ENCODE data around the gene KIAA1958.
A peak's percentile ranks its signal among the peaks of the same experiment; 100 is the strongest.
"Not testable (repeated sequence)": the region's sequence is repeated elsewhere in the genome, so short reads cannot be mapped to it uniquely, and the experiment has no call there.

The KIAA1958 gene

DNA sequence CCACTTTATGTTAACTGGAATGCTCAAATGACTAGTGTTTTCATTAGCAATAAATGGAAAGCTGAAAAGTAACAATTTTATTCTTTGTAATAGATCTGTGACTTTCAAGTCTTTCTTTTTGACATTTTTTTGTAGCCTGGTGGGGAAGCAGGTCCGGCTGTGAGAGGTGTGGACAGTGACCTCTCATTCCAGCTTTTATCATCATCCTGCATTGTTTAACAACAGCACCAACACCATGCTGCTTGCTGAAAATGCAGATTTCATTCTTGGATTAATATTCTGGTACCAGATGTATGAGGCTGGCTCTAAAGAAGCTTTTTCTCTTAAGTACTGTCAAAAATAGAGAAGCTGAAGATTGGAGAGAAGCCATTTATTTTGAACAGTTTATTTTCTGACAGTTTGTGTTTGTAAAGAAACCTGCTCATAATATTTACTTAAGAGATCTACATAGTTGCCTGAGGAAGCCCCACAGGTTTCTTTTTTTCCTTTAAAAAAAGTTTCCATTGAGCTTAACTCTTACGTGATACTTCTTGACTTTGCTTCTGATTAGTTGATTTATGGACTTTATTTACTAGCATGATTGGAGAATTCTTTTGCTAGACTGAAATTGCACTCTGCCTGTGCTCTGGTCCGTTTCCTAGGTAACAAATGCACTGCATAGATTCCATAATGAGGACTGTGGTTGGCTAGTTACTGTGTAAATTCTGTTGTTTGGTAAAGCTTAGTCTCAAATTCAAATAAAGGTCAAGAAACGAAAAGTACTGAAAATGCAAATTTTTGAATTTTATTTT, 3.4 kb downstream of the KIAA1958 start:
- DNase-seq (ENCODE audit: low spot score): peak; percentile 55

DNA sequence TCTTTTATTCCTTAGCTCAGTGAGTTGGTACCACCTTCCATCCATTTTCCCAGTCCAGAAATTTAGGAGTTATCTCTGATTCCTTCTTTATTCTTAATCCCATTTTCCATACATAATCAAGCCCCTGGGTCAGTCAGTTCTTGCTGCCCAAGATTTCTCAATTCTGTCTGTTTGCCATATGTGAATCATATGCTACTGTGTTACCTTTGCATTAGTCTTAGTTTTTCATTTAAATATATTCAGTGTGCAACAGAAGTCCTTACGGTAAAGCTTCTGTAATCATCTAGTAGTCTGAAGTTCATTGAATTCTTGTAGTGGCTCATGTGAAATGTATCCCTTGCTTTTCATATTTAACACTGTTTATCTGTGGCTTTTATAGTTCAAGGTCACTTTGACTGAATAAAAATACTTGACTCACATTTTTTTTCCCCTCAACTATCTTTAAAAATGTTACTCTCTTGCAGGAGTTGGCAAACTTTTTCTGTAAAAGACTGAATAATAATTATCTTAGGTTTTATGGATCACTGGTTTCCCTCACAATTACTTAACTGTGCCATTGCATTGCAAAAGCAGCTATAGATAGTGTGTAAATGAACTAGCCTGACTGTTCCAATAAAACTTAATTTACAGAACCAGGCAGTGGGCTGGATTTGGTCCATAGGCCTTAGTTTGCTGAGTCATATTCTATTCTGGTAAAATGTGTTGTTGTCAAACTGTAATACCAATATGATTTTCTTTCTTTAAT, 6.9 kb downstream of the KIAA1958 start:
- no peak for DNase-seq (ENCODE audit: low spot score)

DNA sequence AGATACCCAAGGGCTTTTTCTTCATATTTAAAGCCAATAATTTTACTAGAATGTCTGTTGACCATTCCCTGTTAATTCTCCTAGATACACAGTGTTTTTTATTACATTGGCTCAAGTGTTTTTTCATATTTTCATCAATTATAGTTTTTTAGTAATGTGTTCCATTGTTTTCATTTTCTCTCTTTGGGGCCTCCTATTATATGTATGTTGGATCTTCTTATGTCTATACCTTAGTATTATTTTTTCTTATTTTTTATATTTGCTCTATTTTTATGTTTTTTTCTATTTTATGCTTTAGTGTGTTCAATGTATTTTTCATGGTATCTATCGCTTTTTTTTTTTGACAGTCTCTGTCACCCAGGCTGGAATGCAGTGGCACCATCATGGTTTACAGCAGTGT, 7.5 kb downstream of the KIAA1958 start:
- DNase-seq (ENCODE audit: low spot score): no peak

DNA sequence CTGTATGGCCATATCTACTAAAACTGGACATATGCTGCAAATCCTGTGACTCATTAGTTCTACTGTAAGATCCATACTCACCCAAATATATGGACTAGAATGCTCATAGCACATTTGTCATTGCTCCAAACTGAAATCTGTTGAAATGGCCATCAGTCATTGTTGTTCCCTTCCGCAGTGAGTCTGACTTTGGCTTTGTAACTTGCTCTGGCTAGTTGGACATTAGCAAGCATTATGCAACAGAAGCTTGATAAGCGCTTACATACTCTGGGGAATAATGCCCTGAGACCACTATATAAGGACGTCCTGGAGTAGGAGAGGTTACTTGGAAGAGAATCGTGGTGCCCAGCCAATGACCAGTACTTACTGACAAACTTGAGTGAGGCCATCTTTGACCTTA, 9.0 kb downstream of the KIAA1958 start:
- no peak for DNase-seq (ENCODE audit: low spot score)

DNA sequence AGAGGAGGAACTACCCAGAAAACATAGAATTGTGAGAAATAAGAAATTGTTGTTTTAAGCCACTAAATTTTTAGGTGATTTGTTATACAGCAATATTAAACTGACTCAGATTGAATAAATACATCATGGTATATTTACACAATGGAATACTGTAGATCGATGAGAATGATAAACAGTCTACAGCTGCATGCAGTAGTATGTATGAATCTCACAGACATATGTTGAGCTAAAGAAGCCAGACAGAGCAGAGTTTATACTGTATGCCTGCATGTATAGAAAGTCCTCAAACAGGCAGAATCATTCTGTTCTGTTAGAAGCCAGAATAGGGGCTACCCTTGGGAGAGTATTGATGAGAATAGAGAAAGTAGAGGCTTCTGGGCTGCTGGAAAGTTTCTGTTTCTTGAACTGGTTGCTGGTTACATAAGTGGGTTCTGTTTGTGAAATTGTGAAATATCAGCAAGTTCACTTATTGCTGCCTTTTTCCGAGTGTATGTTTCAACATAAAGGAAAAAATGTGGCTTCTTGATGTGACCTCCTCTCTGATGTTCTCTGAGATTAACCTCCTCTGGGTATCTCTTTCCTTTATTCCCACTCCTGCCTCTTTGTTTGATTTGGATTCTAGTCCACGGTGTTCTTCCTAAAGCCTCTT, 9.6 kb downstream of the KIAA1958 start:
- DNase-seq (ENCODE audit: low spot score): no peak

DNA sequence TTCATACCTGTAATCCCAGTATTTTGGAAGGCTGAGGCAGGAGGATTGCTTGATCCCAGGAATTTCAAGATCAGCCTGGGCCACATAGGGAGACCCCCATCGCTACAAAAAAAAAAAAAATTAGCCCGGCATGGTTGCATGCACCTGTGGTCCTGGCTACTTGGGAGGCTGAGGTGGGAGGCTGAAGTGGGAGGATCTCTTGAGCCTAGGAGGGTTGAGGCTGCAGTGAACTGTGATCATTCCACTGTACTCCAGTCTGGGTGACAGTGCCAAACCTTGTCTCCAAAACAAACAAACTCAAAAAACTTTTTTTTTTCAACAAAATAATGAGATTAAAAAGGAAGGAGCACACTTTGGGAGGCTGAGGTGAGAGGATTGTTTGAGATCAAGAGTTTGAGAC, 14.2 kb downstream of the KIAA1958 start:
- no peak for DNase-seq (ENCODE audit: low spot score)

DNA sequence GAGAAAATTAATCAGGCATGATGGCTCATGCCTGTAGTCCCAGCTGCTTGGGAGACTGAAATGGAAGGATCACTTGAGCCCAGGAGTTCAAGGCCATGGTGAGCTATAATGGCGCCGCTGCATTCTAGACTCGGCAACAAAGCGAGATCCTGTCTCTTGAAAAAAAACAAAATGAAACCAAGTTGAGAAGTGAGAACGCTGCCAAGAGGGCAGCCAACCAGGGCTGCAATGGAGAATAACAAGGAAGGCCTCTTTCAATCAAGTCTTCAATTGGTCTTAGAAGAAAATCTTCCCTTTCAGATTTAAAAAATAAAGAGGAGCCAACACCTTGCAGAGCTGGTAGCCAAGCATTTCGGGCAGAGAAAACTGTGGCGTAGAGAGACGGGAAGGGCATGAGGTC, 14.7 kb downstream of the KIAA1958 start:
- peak; percentile 40 for DNase-seq (ENCODE audit: low spot score)

DNA sequence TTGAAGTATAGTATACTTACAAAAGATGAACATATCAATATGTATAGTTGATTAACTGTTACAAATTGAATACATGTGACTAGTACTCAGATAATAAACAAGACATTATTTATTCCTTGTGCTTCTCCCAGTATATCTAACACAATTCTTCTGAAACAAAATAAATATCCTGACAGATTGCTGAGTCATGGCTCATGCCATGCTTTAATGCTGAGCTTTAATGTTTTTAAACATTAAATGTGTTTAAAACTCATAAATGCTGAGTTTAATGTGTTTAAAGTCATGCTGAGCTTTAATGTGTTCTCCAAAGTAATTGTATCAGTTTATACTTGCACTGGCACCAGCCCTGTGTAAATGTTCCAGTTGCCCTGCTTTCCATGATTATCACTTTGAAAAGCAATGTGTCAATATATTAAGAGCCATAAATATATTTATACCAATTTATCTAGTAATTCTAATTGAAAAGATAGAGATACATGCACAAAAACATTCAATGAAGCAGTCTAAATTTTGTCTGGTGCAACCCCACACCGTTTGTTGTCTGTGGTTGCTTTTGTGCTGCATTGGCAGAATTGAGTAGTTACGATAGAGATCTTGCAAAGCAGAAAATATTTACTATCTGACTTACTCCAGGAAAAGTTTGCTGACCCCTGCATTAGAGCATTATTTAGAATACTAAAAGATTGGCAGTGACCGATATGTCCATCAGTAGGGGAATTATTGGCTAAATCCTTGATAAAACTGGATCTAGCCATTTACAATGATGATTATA, 15.7 kb downstream of the KIAA1958 start:
- DNase-seq (ENCODE audit: low spot score): no peak

DNA sequence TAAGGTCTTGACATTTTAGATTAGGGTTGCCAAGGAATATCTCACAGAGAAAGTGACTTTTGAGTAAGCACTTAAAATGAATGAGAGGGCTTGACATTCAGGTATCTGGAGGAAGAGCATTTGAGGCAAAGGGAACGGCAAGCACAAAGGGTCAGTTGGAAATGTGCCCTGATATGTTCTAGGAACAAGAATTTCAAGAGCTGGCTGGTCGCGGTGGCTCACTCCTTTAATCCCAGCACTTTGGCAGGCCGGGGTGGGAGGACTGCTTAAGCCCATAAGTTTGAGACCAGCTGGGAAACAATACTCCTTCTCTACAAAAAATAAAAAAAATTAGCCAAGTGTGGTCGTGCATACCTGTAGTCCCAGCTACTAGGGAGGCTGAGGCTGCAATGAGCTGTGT, 16.5 kb downstream of the KIAA1958 start:
- DNase-seq (ENCODE audit: low spot score): no peak

DNA sequence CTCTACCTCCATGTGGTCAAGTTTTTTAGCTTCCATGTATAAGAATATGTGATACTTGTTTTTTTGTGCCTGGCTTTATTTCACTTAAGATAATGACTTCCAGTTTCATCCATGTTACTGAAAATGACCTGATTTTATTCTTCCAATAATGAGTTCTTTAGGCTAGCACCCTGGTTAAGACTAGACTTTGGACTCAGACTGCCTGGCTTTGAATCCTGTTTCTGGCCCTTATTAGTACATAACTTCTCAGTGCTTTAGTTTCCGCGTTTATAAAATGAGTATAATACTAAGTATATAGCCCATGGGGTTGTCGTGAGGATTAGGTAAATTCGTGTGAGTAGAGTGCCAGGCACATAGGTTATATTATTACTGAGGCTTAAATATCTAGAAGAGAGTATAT, 18.5 kb downstream of the KIAA1958 start:
- DNase-seq (ENCODE audit: low spot score): no peak

DNA sequence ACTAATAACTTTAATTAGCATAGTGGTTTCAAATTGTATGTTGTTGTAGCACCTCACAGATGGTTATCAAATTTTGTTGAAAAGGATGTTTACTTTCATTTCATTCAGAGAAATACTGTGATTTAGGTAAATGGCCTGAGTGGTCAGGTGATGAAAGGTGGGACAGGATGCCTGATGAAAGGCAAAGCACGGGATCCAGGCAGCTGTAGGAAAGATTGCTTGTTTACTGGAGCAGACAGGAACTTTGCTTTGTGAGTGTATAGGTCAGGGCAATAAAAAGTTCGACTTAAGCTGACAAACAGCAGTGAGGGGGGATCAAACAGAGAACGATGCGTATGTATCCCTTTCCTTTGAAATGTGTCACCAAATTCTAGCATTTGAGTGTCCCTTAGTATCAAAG, 19.0 kb downstream of the KIAA1958 start:
- no peak for DNase-seq (ENCODE audit: low spot score)

DNA sequence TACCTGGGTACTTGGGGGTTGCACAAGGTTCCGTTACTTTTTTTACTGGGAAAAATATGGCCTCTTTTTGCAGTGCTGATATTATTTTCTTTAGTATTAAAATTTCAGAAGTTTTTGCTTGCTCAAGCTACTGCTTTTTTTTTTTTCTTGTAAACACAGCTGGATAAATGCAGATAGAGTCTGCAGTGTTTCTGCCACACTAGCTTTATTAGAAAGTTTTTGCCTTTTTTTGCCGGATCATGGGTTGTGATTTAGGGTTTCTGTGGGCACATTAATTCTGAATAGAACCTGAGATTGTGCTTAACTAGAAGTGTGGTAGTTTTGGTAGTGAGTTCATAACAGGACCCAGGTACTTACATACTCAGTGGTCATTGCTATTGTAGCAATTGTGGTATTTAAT, 19.9 kb downstream of the KIAA1958 start:
- no peak for DNase-seq (ENCODE audit: low spot score)

DNA sequence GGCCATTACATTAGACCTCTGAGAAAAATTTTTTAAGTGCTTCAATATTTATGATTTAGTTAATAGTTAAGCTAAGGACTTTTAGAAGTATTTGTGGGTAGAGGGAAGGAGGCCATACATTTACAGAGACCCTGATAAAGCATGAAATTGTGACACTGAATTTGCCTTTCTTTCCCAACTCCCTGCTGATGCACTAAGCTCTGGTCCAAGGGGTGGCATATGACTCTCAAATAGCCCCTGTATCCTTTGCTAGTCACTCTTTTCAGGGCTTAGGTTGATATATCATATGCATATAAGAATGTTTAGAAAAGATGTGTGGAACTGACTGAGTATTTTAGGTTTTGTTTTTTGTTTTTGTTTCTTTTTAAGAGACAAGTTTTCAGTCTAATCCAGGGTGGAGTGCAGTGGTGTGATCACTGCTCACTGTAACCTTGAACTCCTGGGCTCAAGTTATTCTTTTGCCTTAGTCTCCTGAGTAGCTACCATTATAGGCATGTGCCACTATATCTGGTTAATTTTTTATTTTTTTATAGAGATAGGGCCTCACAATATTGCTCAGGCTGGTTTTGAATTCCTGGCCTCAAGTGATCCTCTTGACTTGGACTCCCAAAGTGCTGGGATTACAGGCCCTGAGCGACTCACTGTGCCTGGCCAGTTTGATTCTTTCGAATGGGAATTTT, 20.5 kb downstream of the KIAA1958 start:
- DNase-seq (ENCODE audit: low spot score): no peak

DNA sequence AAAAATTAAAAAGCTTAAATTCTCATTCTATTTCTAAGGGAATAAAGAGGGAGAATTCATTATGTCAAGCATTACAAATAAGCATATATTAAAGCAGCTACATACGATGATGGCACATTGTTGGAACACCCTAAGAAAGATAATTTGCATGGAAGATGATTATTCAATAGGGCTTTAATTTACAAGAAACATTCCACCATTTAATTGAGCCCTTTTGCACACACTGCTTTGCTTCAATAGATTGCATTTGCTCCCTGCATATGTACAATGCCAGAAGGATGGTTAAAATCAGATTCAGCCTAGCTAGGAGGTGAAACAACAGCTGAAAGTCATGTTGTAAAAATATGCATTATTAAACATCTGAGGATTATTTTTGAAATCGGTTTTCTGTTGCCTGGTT, 21.8 kb downstream of the KIAA1958 start:
- no peak for DNase-seq (ENCODE audit: low spot score)

DNA sequence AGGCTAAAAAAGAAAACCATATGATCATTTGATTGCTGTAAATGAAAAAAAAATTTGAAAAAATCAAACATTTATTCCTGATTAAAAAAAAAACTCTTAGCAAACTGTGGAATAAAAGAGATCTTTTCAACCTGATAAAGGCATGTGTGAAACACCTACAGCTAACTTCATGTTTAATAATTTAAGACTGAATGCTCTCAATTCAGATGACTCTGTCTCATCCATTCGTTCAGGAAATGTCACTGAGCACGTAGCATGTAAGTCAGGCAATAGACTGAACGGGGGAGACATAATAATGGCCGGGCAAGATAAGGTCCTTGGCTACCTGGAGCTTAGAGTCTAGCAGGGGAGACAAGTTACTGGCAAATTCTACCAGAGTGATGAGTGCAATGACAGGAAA, 25.8 kb downstream of the KIAA1958 start:
- not testable (repeated sequence) for DNase-seq (ENCODE audit: low spot score)

DNA sequence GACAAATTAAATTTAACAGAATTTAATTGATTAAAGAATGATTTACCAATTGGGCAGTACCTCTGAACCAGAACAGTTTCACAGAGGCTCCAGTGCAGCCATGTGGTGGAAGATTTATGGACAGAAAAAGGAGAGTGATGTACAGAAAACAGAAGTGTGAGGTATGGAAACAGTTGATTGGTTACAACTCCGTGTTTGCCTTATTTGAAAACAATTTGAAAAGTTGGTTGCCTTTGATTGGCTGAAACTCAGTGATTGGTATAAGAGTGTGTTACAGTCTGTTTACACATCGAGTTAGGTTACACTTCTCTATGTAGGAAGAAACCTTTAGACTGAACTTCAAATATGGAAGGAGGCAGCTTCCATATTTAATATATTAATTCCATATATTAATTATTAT, 30.1 kb downstream of the KIAA1958 start:
- no peak for DNase-seq (ENCODE audit: low spot score)

DNA sequence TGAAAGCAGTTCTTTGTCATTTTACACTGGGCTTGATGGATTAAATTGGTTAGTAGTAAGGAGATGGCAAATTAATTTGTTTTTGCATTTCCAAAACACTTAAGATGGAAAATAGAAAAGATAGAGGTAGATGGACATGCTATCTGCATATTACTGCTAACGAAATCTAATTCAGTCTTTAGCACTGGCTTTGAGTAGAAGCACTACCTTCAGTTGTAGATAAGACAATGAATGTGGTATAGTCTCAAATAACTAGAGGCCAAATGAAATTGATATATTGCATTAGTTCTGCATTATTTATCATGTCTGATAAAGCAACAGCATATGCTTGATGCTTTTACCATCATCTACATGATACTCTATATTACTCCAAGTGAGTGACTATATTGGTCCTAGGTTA, 33.4 kb downstream of the KIAA1958 start:
- DNase-seq (ENCODE audit: low spot score): no peak

DNA sequence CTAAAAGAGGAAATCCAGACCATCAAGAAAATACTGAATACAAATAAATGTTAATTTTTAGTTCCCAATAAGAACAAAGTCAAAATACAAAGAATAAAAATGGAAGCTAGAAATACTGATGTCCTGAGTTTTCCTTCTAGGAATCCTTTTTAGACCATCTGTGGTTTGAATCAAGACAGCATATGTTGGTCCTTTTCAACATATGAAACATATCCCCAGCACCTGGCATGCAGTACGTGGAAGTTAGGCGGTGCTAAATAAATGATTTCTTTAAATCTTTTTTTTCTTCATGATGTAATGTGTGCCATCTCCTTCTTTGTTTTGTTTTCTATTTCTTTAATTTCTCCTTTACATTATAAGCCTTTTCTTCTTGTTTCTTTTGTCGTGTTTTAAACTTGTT, 34.0 kb downstream of the KIAA1958 start:
- DNase-seq (ENCODE audit: low spot score): no peak

DNA sequence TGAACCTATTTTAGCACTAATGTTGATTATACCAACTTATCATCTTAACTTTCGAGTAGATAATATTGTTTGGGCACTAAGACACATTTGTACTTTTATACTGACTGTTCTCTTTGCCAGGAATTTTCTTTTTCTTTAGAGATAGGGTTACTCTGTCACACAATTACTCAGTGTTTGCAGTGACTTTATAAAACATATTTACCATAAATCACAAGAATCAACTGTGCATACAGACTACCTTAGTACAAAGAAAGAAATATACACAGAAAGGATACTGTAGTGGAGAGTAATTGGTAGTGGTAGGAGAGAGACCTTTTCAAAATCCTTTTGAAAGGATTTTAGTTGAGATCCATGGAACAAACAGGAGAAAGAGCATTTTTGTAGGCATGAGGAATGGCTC, 40.3 kb downstream of the KIAA1958 start:
- no peak for DNase-seq (ENCODE audit: low spot score)

DNA sequence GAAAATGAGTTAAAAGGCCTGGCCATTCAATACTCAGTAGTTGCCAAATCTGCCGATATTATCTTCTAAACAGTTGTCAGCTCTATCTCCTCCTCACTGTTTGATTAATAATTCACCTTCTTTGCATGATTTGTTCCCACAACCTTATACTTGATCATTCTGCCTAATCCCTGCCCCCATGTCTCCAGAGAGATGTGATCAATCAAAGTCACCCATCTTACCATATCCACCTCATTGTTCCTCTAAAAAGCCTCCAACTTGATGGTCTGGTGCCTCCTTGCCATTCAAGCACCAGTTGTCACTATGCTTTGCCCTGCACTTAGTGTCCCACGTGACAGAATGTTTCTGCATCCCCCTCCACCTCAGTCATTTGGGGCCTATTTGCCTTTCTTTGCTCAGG, 41.3 kb downstream of the KIAA1958 start:
- no peak for DNase-seq (ENCODE audit: low spot score)

DNA sequence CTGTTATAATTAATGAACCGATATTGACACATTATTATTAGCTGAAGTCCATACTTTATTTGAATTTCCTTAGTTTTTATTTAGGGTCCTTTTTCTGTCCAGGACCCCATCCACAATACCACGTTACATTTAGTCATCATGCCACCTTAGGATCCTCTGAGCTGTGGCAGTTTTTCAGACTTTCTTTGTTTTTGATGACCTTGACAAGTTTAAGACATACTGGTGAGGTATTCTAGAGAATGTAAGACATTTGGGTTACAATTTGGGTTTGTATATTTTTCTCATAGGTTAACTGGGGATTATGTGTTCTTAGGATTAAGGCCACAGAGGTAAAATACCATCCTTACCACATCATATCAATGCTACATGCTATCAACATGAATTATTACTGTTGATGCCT, 42.7 kb downstream of the KIAA1958 start:
- DNase-seq (ENCODE audit: low spot score): no peak

DNA sequence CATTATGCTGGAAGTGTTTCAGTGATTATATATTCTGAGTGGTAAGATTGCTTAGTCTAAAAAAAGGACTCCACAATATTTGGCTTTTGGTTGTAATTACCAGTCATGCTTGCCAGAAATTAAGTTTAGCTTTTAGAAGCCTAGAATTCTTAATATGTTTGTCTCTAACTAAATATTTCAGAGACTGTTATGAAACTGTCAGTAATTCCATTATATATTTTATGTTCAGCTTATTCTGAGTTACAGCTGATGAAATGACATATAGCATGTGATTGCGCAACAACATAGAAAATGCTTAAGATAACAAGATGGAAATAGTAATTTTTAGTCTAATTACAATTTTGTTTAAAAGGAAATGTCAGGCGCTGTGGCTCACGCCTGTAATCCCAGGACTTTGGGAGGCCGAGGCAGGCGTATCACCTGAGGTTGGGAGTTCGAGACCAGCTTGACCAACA, 44.2 kb downstream of the KIAA1958 start:
- DNase-seq (ENCODE audit: low spot score): no peak
